Nephron (organoid): Measurements from ENCODE around the gene DAGLB.
A peak's percentile ranks its signal among the peaks of the same experiment; 100 is the strongest.
"Not testable (repeated sequence)": the region's sequence is repeated elsewhere in the genome, so short reads cannot be mapped to it uniquely, and the experiment has no call there.

Experiments used
- H3K27ac Mint-ChIP-seq, 3 experiments: 2 replicates each; pipeline ENCODE4 v1.8.0; 2020; ENCODE audit warnings: mixed read lengths in 3 of 3, mild to moderate bottlenecking in 2 of 3, moderate library complexity in 1 of 3
- H3K27me3 Mint-ChIP-seq: 2 replicates; pipeline ENCODE4 v1.8.0; 2021; ENCODE audit warnings: low read depth, mild to moderate bottlenecking, moderate library complexity, mixed read lengths
- H3K36me3 Mint-ChIP-seq: 2 replicates; pipeline ENCODE4 v1.8.0; 2020; ENCODE audit warnings: low read depth, mixed read lengths
- H3K4me1 Mint-ChIP-seq: 2 replicates; pipeline ENCODE4 v1.8.0; 2020; ENCODE audit warnings: mixed read lengths
- H3K4me3 Mint-ChIP-seq, 3 experiments: 2 replicates each; pipeline ENCODE4 v1.8.0; 2020; ENCODE audit warnings: mild to moderate bottlenecking in 3 of 3, mixed read lengths in 3 of 3, moderate library complexity in 2 of 3
- H3K9me3 Mint-ChIP-seq: 2 replicates; pipeline ENCODE4 v1.8.0; 2020; ENCODE audit warnings: mixed read lengths
- CTCF ChIP-seq, 3 experiments: fragments of 200-600 bp; sonication (generic); IDR thresholded peaks; one replicate each; pipeline ENCODE4 v1.5.0; 2021; ENCODE audit warnings: antibody characterized with exemption in 3 of 3; ENCODE audit not compliant: unreplicated experiment in 3 of 3

DAGLB gene

GRCh38 chr7:6384327-6384726, 63.4 kb downstream of the DAGLB start:
- Mint-ChIP-seq H3K27me3 (no peaks in the 10 kb centered on the region), H3K4me3 (no peak overlapping the region), H3K9me3 (no peaks in the 10 kb centered on the region), H3K27ac (no peak overlapping the region), H3K36me3 (peaks cover 37% of the 10 kb centered on the region), H3K4me1 (peaks cover 36% of the 10 kb centered on the region)
- no peak for TF ChIP-seq CTCF (IDR thresholded peaks at IDR 0.05; ENCODE audit: unreplicated experiment in 3 of 3)

- H3K4me1 Mint-ChIP-seq, result peaks cover 40% of the 10 kb centered on the region
- H3K27ac Mint-ChIP-seq, result no peak overlapping the region
- H3K27me3 Mint-ChIP-seq, result no peaks in the 10 kb centered on the region
- H3K36me3 Mint-ChIP-seq, result peaks cover 33% of the 10 kb centered on the region
- no peak overlapping the region for H3K4me3 Mint-ChIP-seq
- no peak for TF ChIP-seq CTCF (IDR thresholded peaks at IDR 0.05; ENCODE audit: unreplicated experiment in 3 of 3)
- no peaks in the 10 kb centered on the region for H3K9me3 Mint-ChIP-seq
Measured at GRCh38 chr7:6382817-6383216, 64.9 kb downstream of the DAGLB start.

GRCh38 chr7:6381846-6382245, 65.9 kb downstream of the DAGLB start:
- not testable (repeated sequence) for H3K9me3 Mint-ChIP-seq, H3K27me3 Mint-ChIP-seq, H3K4me3 Mint-ChIP-seq
- peaks cover 27% of the 10 kb centered on the region for H3K36me3 Mint-ChIP-seq
- peaks cover 45% of the 10 kb centered on the region for H3K4me1 Mint-ChIP-seq
- H3K27ac Mint-ChIP-seq, result peak overlapping the region in 1 of 3 experiments; percentile 44

- Mint-ChIP-seq H3K27me3 (no peaks in the 10 kb centered on the region), H3K4me1 (peaks cover 45% of the 10 kb centered on the region), H3K4me3 (no peak overlapping the region), H3K36me3 (peaks cover 23% of the 10 kb centered on the region), H3K9me3 (no peaks in the 10 kb centered on the region), H3K27ac (peak overlapping the region in 2 of 3 experiments; percentile 6 to 49)
- TF ChIP-seq CTCF (IDR thresholded peaks at IDR 0.05; ENCODE audit: unreplicated experiment in 3 of 3), result no peak
Measured at GRCh38 chr7:6380310-6381095, 67.3 kb downstream of the DAGLB start.

- H3K27ac Mint-ChIP-seq, result peak overlapping the region in 2 of 3 experiments; percentile 6 to 49
- H3K9me3 Mint-ChIP-seq, result no peaks in the 10 kb centered on the region
- no peaks in the 10 kb centered on the region for H3K27me3 Mint-ChIP-seq
Measured at GRCh38 chr7:6379886-6380285, 67.9 kb downstream of the DAGLB start.

GRCh38 chr7:6378556-6378955, 69.2 kb downstream of the DAGLB start:
- peaks cover 40% of the 10 kb centered on the region for H3K4me1 Mint-ChIP-seq
- H3K9me3 Mint-ChIP-seq, H3K27me3 Mint-ChIP-seq: not testable (repeated sequence)
- H3K27ac Mint-ChIP-seq, result peak overlapping the region in 1 of 3 experiments; percentile 63
- H3K4me3 Mint-ChIP-seq, result peak overlapping the region in 1 of 3 experiments; percentile 53
- H3K36me3 Mint-ChIP-seq, result peaks cover 23% of the 10 kb centered on the region

More at GRCh38 chr7:6379886-6380285, 67.9 kb downstream of the DAGLB start:
- TF ChIP-seq CTCF (IDR thresholded peaks at IDR 0.05; ENCODE audit: unreplicated experiment in 3 of 3), result no peak
- no peak overlapping the region for H3K4me3 Mint-ChIP-seq
- H3K4me1 Mint-ChIP-seq, result peaks cover 41% of the 10 kb centered on the region
- H3K36me3 Mint-ChIP-seq, result peaks cover 23% of the 10 kb centered on the region

- Mint-ChIP-seq H3K27ac (peak overlapping the region; percentile 48 to 88 (median 79)), H3K27me3 (no peaks in the 10 kb centered on the region), H3K36me3 (peaks cover 19% of the 10 kb centered on the region), H3K9me3 (no peaks in the 10 kb centered on the region), H3K4me1 (peaks cover 29% of the 10 kb centered on the region), H3K4me3 (peak overlapping the region; percentile 83 to 95 (median 90))
- TF ChIP-seq CTCF (IDR thresholded peaks at IDR 0.05; ENCODE audit: unreplicated experiment in 3 of 3), result no peak
Measured at GRCh38 chr7:6376820-6377219, 70.9 kb downstream of the DAGLB start.
